Fibroblast of lung (primary cell): ENCODE results near the gene PGAP3. TPM values are rescaled to one million over a fixed set of nuclear protein-coding genes. Genes with fewer than 3 reads are reported as not detected.

Source experiments
- DNase-seq, 2 donors: peaks; one replicate each; pipeline versions ENCODE4 v3.0.0 to v3.0.0-alpha.2; 2010; ENCODE audit warnings: low read depth in 2 of 2
- H2AFZ ChIP-seq: 2 replicates; pipeline ENCODE4 v1.5.1; 2012; ENCODE audit warnings: low read length, control low read depth, inconsistent platforms
- H3K27ac ChIP-seq: 2 replicates; pipeline ENCODE4 v1.5.1; 2011; ENCODE audit warnings: low read length, control low read depth; ENCODE audit not compliant: insufficient read depth
- H3K27me3 ChIP-seq: 2 replicates; pipeline ENCODE4 v1.5.1; 2011; ENCODE audit warnings: mild to moderate bottlenecking, low read length; ENCODE audit not compliant: control insufficient read depth, insufficient read depth
- H3K36me3 ChIP-seq: 2 replicates; pipeline ENCODE4 v1.5.1; 2011; ENCODE audit warnings: low read length; ENCODE audit not compliant: control insufficient read depth, insufficient read depth
- H3K4me1 ChIP-seq: 2 replicates; pipeline ENCODE4 v1.5.1; 2011; ENCODE audit warnings: low read length; ENCODE audit not compliant: control insufficient read depth, insufficient read depth; ENCODE audit errors: extremely low read depth
- H3K4me2 ChIP-seq: 2 replicates; pipeline ENCODE4 v1.5.1; 2011; ENCODE audit warnings: low read length, control low read depth; ENCODE audit not compliant: insufficient read depth; ENCODE audit errors: extremely low read depth
- H3K4me3 ChIP-seq, 4 experiments: fragments of 200-600 bp in 1 of 4; sonication (generic) in 1 of 4; replicated peaks in 1 of 4; 2 replicates each; pipeline ENCODE4 v1.5.1; 2011 to 2016; ENCODE audit warnings: low read length in 4 of 4, low read depth in 3 of 4, mild to moderate bottlenecking in 3 of 4, control low read depth in 2 of 4, inconsistent platforms in 1 of 4, mixed read lengths in 1 of 4; ENCODE audit not compliant: insufficient read depth in 1 of 4; ENCODE audit errors: control extremely low read depth in 1 of 4
- H3K79me2 ChIP-seq: 2 replicates; pipeline ENCODE4 v1.5.1; 2012; ENCODE audit warnings: mild to moderate bottlenecking, low read length, inconsistent platforms; ENCODE audit not compliant: control insufficient read depth, insufficient read depth
- H3K9ac ChIP-seq: 2 replicates; pipeline ENCODE4 v1.5.1; 2011; ENCODE audit warnings: mild to moderate bottlenecking, low read length, control low read depth; ENCODE audit not compliant: insufficient read depth
- H3K9me3 ChIP-seq: 2 replicates; pipeline ENCODE4 v1.5.1; 2012; ENCODE audit warnings: low read depth, low read length; ENCODE audit not compliant: control insufficient read depth, insufficient read depth
- H4K20me1 ChIP-seq: 2 replicates; pipeline ENCODE4 v1.5.1; 2011; ENCODE audit warnings: low read length; ENCODE audit not compliant: control insufficient read depth, insufficient read depth; ENCODE audit errors: extremely low read depth
- EZH2 ChIP-seq: IDR thresholded peaks from 2 replicates; pipeline ENCODE4 v1.5.1; 2012; ENCODE audit warnings: low read length, control low read depth, mild to moderate bottlenecking; ENCODE audit errors: missing control alignments
- polyA plus RNA-seq, 2 donors: library from polyadenylated mRNA; depleted of rRNA in 1 of 2; stranded (reverse) in 1 of 2; unstranded in 1 of 2; fragments of >200 nt; gene quantifications; 2 replicates each; pipeline ENCODE4 v1.2.1, GENCODE V29; 2011 to 2012; ENCODE audit warnings: missing spikeins in 1 of 2
- total RNA-seq: library from RNA; depleted of rRNA; stranded (reverse); fragments of >200 nt; gene quantifications from 2 replicates; pipeline ENCODE4 v1.2.1, GENCODE V29; 2014
- TF ChIP-seq, protein P1 (sequence below), 2 donors: IDR thresholded peaks in 1 of 2; conservative IDR thresholded peaks in 1 of 2; 1 replicate in 1 of 2; 2 replicates in 1 of 2; pipeline ENCODE4 v1.5.1; 2011 to 2012; ENCODE audit warnings: low read length in 2 of 2, control low read depth in 1 of 2, inconsistent platforms in 1 of 2, low read depth in 1 of 2, mild to moderate bottlenecking in 1 of 2

Gene PGAP3
- total and polyA plus RNA-seq, 2 donors (not counting 1 experiment from before 2014, with no cell fraction given), result 7.9 to 8.8 TPM

DNA sequence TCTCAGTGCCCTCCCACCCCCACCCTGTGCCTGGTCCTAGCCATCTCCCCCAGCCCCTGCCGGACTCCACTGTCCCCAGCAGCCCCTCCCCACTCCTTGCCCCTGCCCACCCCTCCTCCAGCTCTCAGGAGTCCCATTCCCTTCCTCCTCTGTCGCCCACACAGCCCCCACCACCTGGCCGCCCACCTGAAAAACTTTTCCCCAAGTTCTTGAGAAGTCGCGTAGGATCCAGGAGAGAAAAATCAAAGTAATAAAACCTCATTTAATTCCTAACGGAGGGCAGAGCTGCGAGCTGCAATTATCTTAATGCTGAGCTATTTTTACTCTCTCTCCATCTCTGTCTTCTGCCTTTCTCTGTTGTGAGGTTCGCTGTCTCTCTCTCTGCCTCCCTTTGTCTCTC lies 63.5 kb downstream of the PGAP3 start:
- no peak for DNase-seq
- H3K79me2 ChIP-seq, result no peaks in the 10 kb centered on the region
- H3K9ac ChIP-seq, result no peak overlapping the region
- H3K4me3 ChIP-seq, result no peak overlapping the region
- no peak overlapping the region for H2AFZ ChIP-seq
- H3K4me1 ChIP-seq, result no peaks in the 10 kb centered on the region
- TF ChIP-seq EZH2, result no peak
- TF ChIP-seq, protein P1, sequence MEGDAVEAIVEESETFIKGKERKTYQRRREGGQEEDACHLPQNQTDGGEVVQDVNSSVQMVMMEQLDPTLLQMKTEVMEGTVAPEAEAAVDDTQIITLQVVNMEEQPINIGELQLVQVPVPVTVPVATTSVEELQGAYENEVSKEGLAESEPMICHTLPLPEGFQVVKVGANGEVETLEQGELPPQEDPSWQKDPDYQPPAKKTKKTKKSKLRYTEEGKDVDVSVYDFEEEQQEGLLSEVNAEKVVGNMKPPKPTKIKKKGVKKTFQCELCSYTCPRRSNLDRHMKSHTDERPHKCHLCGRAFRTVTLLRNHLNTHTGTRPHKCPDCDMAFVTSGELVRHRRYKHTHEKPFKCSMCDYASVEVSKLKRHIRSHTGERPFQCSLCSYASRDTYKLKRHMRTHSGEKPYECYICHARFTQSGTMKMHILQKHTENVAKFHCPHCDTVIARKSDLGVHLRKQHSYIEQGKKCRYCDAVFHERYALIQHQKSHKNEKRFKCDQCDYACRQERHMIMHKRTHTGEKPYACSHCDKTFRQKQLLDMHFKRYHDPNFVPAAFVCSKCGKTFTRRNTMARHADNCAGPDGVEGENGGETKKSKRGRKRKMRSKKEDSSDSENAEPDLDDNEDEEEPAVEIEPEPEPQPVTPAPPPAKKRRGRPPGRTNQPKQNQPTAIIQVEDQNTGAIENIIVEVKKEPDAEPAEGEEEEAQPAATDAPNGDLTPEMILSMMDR (conservative IDR thresholded peaks at IDR 0.05 in 1 of 2, IDR thresholded peaks at IDR 0.05 in 1 of 2; ENCODE audit: low read depth in 1 of 2, low read length in 2 of 2), result no peak
- no peaks in the 10 kb centered on the region for H3K9me3 ChIP-seq
- H4K20me1 ChIP-seq, result no peaks in the 10 kb centered on the region
- no peak overlapping the region for H3K4me2 ChIP-seq
- H3K27ac ChIP-seq, result no peak overlapping the region
- H3K27me3 ChIP-seq, result peaks cover 47% of the 10 kb centered on the region
- no peaks in the 10 kb centered on the region for H3K36me3 ChIP-seq

DNA sequence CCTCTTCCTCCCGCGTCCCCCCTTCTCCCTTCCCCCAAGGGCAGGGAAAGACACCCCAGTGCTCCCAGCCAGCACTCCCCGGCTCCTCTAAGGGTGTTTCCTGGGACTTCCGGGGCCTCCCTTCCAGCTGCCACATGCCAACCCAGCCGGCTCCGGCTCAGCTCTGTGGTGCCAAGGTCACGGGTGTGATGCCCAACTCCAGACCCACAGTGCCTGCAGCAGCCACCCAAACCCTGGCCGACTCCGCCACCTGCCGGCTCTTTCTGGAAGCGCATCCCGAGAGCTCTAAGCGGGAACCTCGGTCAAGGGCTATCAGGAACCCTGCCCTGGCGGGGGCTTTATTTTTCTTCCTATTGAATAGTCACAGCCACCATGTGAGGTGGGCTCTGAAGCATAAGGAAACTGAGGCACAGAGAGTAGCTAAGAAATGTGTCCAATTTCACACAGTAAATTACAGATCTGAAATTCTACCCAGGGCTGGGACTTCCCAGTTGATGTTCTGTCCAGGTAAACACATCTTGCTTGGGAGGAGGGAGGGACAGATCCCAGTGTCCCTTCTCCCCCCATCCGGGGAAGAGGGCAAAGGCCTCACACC lies 64.4 kb downstream of the PGAP3 start:
- Histone ChIP-seq H2AFZ (no peak overlapping the region), H3K4me3 (no peak overlapping the region), H3K4me1 (no peaks in the 10 kb centered on the region), H3K79me2 (no peaks in the 10 kb centered on the region), H4K20me1 (no peaks in the 10 kb centered on the region), H3K9ac (no peak overlapping the region), H3K36me3 (no peaks in the 10 kb centered on the region), H3K27me3 (peaks cover 47% of the 10 kb centered on the region), H3K9me3 (no peaks in the 10 kb centered on the region), H3K27ac (no peak overlapping the region), H3K4me2 (no peak overlapping the region)
- TF ChIP-seq, protein P1 (conservative IDR thresholded peaks at IDR 0.05 in 1 of 2, IDR thresholded peaks at IDR 0.05 in 1 of 2; ENCODE audit: low read depth in 1 of 2, low read length in 2 of 2), result peak; percentile 91 to 94
- no peak for TF ChIP-seq EZH2
- peak; percentile 32 to 48 for DNase-seq

DNA sequence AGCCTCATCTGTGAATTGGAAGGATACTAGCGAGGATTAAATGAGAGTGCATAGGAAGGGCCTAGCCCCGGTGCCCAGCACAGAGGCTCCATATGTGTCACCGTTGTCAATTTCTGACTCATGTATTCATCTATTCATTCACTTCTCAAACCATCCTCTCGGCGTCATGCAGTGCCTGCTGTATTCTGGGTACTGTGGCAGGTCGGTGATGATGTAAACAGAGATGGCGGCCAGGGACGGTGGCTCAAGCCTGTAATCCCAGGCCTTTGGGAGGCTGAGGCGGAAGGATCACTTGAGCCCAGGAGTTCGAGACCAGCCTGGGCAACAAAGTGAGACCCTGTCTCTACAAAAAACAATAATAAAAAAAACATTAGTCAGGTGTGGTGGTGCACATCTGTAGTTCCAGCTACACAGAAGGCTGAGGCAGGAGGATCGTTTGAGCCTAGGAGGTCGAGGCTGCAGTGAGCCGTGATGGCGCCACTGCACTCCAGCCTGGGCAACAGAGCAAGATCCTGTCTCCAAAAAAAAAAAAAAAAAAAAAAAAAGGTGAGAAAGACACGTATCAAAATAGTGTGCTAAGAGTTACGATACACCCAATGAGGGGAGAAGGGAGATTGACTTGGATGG lies 65.4 kb downstream of the PGAP3 start:
- H3K27ac ChIP-seq, result no peak overlapping the region
- no peak overlapping the region for H2AFZ ChIP-seq
- no peak overlapping the region for H3K4me3 ChIP-seq
- H3K9me3 ChIP-seq, result no peaks in the 10 kb centered on the region
- no peaks in the 10 kb centered on the region for H4K20me1 ChIP-seq
- H3K27me3 ChIP-seq, result peaks cover 41% of the 10 kb centered on the region
- no peak for DNase-seq
- H3K9ac ChIP-seq, result no peak overlapping the region
- H3K4me1 ChIP-seq, result no peaks in the 10 kb centered on the region
- TF ChIP-seq EZH2, result no peak
- TF ChIP-seq, protein P1 (conservative IDR thresholded peaks at IDR 0.05 in 1 of 2, IDR thresholded peaks at IDR 0.05 in 1 of 2; ENCODE audit: low read depth in 1 of 2, low read length in 2 of 2), result no peak
- H3K79me2 ChIP-seq, result no peaks in the 10 kb centered on the region
- H3K4me2 ChIP-seq, result peak overlapping the region; percentile 74
- H3K36me3 ChIP-seq, result no peaks in the 10 kb centered on the region
